ENCODE measurements around the gene SNRNP48.

Gene SNRNP48

GRCh38 chr6:7624796-7625710 lies 35.1 kb downstream of the SNRNP48 start:
- TF ChIP-seq, protein P1, sequence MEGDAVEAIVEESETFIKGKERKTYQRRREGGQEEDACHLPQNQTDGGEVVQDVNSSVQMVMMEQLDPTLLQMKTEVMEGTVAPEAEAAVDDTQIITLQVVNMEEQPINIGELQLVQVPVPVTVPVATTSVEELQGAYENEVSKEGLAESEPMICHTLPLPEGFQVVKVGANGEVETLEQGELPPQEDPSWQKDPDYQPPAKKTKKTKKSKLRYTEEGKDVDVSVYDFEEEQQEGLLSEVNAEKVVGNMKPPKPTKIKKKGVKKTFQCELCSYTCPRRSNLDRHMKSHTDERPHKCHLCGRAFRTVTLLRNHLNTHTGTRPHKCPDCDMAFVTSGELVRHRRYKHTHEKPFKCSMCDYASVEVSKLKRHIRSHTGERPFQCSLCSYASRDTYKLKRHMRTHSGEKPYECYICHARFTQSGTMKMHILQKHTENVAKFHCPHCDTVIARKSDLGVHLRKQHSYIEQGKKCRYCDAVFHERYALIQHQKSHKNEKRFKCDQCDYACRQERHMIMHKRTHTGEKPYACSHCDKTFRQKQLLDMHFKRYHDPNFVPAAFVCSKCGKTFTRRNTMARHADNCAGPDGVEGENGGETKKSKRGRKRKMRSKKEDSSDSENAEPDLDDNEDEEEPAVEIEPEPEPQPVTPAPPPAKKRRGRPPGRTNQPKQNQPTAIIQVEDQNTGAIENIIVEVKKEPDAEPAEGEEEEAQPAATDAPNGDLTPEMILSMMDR (IDR thresholded peaks at IDR 0.05; ENCODE audit: borderline replicate concordance, control extremely low read depth, extremely low read depth, insufficient read depth, missing control alignments), result no peak
- in situ Hi-C loops (cut with MboI; ENCODE audit: low sequenced_read_pairs, unreplicated experiment), result loop anchor here (25.0 kb wide), 1 partner anchor 938 kb away; no protein-coding TSS in a partner anchor
- no peak for DNase-seq (ENCODE audit: low spot score)

GRCh38 chr6:7628479-7628878 lies 38.5 kb downstream of the SNRNP48 start:
- in situ Hi-C loops (cut with MboI; ENCODE audit: low sequenced_read_pairs, unreplicated experiment), result no loop called here
- TF ChIP-seq, protein P1 (IDR thresholded peaks at IDR 0.05; ENCODE audit: borderline replicate concordance, control extremely low read depth, extremely low read depth, insufficient read depth, missing control alignments), result no peak
- no peak for DNase-seq (ENCODE audit: low spot score)

DNA sequence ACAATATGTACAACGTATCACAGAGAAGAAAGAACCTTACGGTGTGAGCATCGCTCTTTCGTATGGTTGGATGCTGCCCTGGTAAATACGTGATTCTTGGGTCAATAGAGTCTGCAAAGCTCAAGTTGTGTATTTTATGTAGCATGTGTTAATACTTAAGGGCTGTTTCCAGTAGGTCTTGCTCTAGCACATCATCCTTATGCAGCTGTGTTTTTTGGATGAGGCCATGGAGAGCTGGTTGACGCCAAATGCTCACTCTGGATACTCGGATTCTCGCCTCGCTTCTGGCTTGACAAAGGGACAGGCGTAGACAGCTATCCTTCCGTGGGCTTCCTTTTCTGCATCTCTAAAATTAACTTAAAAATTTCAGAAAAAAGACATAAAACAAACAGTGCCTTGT lies 38.9 kb downstream of the SNRNP48 start:
- in situ Hi-C loops (cut with MboI; ENCODE audit: low sequenced_read_pairs, unreplicated experiment), result no loop called here
- TF ChIP-seq, protein P1 (IDR thresholded peaks at IDR 0.05; ENCODE audit: borderline replicate concordance, control extremely low read depth, extremely low read depth, insufficient read depth, missing control alignments), result no peak

GRCh38 chr6:7629321-7629720 lies 39.3 kb downstream of the SNRNP48 start:
- no peak for DNase-seq (ENCODE audit: low spot score)
- in situ Hi-C loops (cut with MboI; ENCODE audit: low sequenced_read_pairs, unreplicated experiment), result no loop called here
- TF ChIP-seq, protein P1 (IDR thresholded peaks at IDR 0.05; ENCODE audit: borderline replicate concordance, control extremely low read depth, extremely low read depth, insufficient read depth, missing control alignments), result no peak

More for the DNA sequence above, 38.9 kb downstream of the SNRNP48 start:
- DNase-seq (ENCODE audit: low spot score), result no peak

GRCh38 chr6:7630792-7631191 lies 40.8 kb downstream of the SNRNP48 start:
- TF ChIP-seq, protein P1 (IDR thresholded peaks at IDR 0.05; ENCODE audit: borderline replicate concordance, control extremely low read depth, extremely low read depth, insufficient read depth, missing control alignments), result no peak
- in situ Hi-C loops (cut with MboI; ENCODE audit: low sequenced_read_pairs, unreplicated experiment), result no loop called here
- no peak for DNase-seq (ENCODE audit: low spot score)

GRCh38 chr6:7631466-7631865 lies 41.5 kb downstream of the SNRNP48 start:
- no peak for DNase-seq (ENCODE audit: low spot score)
- TF ChIP-seq, protein P1 (IDR thresholded peaks at IDR 0.05; ENCODE audit: borderline replicate concordance, control extremely low read depth, extremely low read depth, insufficient read depth, missing control alignments), result no peak
- in situ Hi-C loops (cut with MboI; ENCODE audit: low sequenced_read_pairs, unreplicated experiment), result no loop called here
